Measurements from ENCODE around the gene CALD1.

The CALD1 gene

GRCh38 chr7:134859783-134860182 lies 80.3 kb downstream of the CALD1 start:
- DNase-seq (ENCODE audit: low read depth in 2 of 2), result no peak

DNA sequence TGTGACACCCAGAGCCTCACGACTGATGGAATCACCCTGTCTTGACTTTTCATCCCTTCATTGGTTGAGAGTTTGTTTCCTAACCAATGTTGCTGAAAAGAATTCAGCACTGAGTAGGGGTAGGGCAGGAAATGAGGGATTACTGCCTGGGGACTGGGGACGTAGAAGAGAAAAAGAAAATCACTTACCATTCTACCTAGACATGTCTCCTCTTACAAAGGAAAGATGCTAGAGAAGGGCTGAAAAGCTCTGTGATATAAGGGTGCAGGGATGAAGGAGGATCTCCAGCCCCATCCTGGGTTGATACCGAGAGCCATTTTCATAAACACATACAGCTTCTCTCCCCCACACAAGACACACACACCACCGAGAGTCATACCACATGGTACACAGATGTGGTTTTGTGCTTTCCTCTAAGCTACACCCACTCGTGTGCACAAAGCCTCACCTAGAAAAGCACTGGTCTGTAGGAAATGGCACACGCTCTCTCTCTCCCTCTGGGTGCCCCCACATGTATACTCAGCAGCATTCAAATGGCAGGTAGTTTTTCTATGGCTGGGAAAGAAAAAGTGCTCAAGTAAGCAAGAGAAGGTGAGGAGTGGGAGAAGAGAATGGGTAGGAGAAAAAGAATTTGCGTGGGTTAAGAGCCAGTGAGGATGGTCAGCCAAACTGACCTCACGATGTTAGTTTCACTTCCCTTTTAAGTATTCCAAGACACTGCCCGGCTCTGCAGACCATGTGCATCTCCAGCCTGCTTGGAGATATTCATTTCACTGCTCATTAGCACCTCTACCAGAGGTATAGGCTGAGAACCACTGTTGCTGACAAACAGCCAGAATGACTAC lies 85.8 kb downstream of the CALD1 start:
- no peak for DNase-seq (ENCODE audit: low read depth in 2 of 2)

DNA sequence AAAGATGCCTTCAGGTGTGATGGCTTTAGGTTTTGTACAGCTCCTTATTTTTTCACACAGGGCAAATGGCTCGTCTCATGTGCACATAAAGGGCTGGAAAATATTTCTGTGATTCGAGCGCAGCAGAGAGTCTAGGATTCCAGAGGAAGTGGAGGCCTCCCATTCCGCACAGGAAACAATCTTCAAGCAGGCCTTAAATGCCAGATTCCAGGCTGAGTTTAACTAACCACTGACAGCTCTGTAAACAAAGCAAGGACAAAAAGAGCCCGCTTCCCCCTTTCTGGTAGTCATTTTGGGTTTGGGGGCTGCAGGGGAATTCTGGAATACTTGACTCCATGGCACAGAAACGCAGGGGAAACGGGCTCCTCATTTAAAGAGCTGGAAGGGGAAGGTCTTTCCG lies 87.2 kb downstream of the CALD1 start:
- DNase-seq (ENCODE audit: low read depth in 2 of 2), result no peak

DNA sequence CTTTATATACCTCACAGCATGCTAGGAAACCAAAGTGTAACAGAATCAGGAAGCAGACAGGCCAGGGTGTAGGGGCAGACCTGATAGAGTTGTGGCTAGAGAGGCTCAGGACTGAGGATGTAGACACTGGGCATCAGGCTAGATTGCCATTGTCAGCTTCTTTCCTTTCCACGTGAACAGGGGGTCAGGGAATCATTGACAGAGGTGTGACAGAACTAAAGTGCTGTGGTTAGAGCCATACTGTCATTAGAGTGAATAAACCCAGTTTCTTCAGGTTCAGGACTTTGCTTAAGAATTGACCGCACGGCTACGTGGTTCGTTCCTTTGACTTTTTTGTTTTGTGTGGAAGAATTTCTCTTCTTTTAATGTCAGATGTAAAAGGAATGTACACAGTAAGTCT lies 90.7 kb downstream of the CALD1 start:
- no peak for DNase-seq (ENCODE audit: low read depth in 2 of 2)

GRCh38 chr7:134870781-134871180 lies 91.3 kb downstream of the CALD1 start:
- DNase-seq (ENCODE audit: low read depth in 2 of 2), result no peak

GRCh38 chr7:134873253-134873652 lies 93.8 kb downstream of the CALD1 start:
- no peak for DNase-seq (ENCODE audit: low read depth in 2 of 2)

- DNase-seq (ENCODE audit: low read depth in 2 of 2), result no peak
These were observed 95.0 kb downstream of the CALD1 start for GRCh38 chr7:134874407-134874806.

- DNase-seq (ENCODE audit: low read depth in 2 of 2), result no peak
These were observed 96.4 kb downstream of the CALD1 start for GRCh38 chr7:134875867-134876266.

DNA sequence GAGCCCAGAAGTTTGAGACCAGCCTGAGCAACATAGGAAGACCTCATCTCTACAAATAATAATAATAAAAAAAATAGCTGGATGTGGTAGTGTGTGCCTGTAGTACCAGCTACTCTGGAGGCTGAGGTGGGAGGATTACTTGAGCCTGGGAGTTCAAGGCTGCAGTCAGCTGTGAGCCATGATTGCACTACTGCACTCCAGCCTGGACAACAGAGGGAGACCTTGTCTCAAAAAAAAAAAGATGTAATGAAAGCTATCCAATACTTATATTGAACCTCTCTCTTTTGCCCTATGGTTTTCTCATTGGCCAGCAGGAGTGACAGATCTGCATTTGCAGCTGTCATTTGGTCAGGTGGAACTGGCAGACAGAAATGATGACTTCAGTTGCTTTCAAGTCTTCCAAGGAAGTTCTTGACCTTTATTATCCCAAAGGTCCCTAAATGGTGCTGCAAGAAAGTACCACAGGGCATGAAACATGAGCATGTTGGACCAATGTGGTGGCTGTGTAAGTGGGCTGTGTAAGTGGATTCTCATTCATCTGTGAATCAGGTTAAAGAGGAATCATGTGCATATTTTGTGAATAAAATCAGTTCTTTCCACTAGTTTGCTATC lies 99.4 kb downstream of the CALD1 start:
- DNase-seq (ENCODE audit: low read depth in 2 of 2), result no peak

DNA sequence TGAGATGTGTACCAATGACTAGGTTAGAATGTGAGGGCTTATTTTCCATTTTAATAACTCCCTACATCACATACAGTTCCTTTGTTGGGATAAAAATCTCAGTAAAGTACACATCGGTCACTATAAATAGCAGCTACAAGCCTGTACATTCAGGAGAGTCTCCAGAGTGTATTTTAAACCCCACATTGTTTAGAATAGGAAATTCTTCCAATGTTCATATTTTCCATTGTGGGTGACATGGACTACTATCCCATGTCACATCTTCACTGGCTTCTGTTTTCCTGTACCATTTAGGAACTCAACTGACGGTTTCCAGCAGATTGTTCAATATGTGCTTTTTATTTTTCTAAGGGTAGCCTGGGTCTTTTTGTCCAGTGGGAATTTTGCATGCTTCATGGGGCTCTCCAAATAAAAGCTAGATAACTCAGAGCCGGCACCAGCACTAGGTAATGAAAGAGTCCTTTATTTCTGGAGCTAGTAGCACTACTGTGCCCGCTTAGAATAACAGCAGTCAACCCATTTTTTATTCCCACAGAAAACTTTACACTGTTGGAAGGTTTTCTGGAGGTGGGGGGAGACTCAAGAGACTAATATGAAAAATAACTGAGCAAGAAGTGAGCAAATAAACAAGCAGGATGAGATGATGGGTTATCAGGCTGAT lies 100.5 kb downstream of the CALD1 start:
- DNase-seq (ENCODE audit: low read depth in 2 of 2), result no peak

- DNase-seq (ENCODE audit: low read depth in 2 of 2), result no peak
These were observed 103.0 kb downstream of the CALD1 start for GRCh38 chr7:134882481-134882880.

GRCh38 chr7:134885967-134886352 lies 106.5 kb downstream of the CALD1 start:
- no peak for DNase-seq (ENCODE audit: low read depth in 2 of 2)

- no peak for DNase-seq (ENCODE audit: low read depth in 2 of 2)
These were observed 107.1 kb downstream of the CALD1 start for GRCh38 chr7:134886353-134887057.

- DNase-seq (ENCODE audit: low read depth in 2 of 2), result no peak
These were observed 108.1 kb downstream of the CALD1 start for GRCh38 chr7:134887523-134887922.

DNA sequence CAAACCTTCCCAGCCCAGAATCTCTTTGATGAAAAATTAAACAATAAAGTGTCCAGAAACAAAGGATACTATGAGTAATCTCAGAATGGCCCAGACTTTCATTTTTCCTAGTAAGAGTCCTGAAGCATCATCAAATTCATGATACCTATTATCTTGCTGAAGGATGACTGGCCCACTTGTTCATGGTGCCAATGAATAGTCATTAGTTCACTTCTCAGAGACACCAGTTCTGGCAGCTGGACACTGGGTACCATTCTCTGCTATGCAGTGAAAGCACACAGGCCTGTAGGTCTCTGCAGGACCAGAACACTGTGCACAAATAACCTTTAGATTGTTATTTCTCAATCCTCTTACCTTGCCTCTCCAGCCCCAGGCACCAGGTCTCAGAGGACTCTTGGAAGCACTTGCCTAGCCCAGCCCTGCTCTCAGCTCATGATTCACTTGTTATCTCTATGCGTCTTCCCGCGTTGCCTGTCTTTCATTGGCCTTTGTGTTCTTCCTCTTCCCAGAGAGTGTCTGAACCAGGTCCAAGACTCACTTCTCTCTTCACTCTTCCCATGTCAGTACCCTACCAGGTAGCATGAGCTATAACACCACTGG lies 108.8 kb downstream of the CALD1 start:
- DNase-seq (ENCODE audit: low read depth in 2 of 2), result no peak

GRCh38 chr7:134890246-134891240 lies 111.1 kb downstream of the CALD1 start:
- no peak for DNase-seq (ENCODE audit: low read depth in 2 of 2)

DNA sequence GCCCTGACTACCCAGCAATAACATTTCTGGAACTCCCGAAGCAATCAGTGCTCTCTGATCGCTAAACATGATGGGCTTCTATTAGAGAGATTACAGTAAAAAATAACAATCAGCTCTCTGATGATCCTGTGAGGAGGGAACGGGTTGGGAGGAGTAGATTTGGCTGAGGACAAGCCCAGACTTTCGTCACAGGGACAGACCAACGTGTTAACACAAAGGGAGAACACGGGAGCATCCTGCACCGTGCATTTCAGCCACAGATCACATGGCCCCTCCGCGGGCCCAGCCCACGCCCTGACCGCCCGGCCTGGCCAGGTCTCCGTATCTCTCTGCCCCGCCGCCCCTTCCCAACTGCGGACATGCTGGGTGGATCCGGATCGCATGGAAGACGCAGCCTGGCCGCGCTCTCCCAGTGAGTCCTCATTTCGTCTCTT lies 111.8 kb downstream of the CALD1 start:
- no peak for DNase-seq (ENCODE audit: low read depth in 2 of 2)

DNA sequence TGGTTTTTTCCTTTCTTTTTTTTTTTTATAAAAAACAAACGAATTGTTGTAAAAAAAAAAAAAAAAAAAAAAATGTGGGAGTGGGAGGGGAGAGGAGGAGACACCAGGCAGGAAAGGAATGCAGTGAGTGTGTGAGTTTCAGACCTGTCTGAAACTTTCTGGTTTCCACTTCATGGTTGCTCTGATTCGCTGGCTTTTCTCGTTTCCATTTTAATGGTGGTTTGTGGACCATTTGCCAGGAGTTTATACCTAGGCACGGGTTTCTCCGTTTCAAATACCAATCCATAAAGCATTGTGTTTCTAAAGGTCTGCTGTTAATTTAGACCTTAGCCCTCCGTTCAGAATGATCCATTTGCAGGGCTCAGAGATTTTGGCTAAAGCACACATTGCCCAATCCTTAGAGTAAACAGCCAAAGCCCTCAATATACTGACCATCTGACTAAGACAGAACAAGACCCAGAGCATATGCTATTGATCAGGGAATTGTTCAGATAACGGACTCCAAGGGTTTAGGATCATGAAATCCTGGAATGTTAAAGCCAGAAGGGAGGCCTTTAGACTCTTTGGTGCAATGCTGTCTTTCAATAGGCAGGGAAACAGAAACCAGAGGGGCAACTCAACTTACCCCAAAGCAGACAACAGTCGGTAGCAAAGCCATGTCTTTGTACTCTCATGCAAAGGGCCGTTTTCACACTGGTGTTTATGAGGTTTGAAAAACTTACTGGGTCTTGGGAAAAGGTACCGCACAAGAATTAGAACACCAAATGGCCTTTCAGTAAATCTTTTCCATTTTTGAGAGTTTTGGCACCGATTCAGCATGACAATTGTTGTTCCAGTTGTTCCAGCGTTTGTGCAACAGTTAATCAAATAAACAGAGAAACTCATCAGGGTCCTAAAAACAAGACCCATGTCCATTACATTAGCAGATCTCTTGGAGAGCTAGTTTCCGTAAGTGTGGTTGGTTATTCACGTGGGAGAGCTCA lies 112.6 kb downstream of the CALD1 start:
- DNase-seq (ENCODE audit: low read depth in 2 of 2), result no peak

- DNase-seq (ENCODE audit: low read depth in 2 of 2), result no peak
These were observed 113.5 kb downstream of the CALD1 start for GRCh38 chr7:134892963-134893362.

Data from activated CD4-positive, alpha-beta T cell treated with anti-CD3 and anti-CD28 coated beads for 24 hours (primary cell).